SK-N-SH treated with all-trans-retinoic acid at 6 μM for 48 hours (cell line): Measurements from ENCODE around the gene PRDM15.

Source experiments
- ATAC-seq: fragments of 200-7000 bp; cut with Tn5 transposase; 3 replicates; pipeline ENCODE4 v1.9.1; 2020; ENCODE audit warnings: mild to moderate bottlenecking, moderate library complexity
- BACH2 ChIP-seq: fragments of 250-450 bp; sonication (Bioruptor Pico); IDR thresholded peaks from 2 replicates; pipeline ENCODE4 v1.9.0; 2021; ENCODE audit warnings: mild to moderate bottlenecking, borderline replicate concordance
- CREB5 ChIP-seq: fragments of 250-450 bp; sonication (Bioruptor Pico); IDR thresholded peaks from 2 replicates; pipeline ENCODE4 v1.5.1; 2020; ENCODE audit warnings: low read depth, mild to moderate bottlenecking, moderate library complexity
- CSRNP3 ChIP-seq: fragments of 250-450 bp; sonication (Bioruptor Pico); IDR thresholded peaks from 2 replicates; pipeline ENCODE4 v1.5.1; 2021; ENCODE audit warnings: mild to moderate bottlenecking, moderate library complexity
- ESRRG ChIP-seq: fragments of 250-450 bp; sonication (Bioruptor Pico); IDR thresholded peaks from 2 replicates; pipeline ENCODE4 v1.6.1; 2021; ENCODE audit warnings: mild to moderate bottlenecking
- GLIS3 ChIP-seq: fragments of 250-450 bp; sonication (Bioruptor Pico); IDR thresholded peaks from 2 replicates; pipeline ENCODE4 v1.5.0; 2020; ENCODE audit warnings: mild to moderate bottlenecking, moderate library complexity
- ISL1 ChIP-seq: fragments of 250-450 bp; sonication (Bioruptor Pico); IDR thresholded peaks from 2 replicates; pipeline ENCODE4 v2.1.2; 2022; ENCODE audit warnings: mild to moderate bottlenecking, moderate library complexity
- OSR1 ChIP-seq: fragments of 250-450 bp; sonication (Bioruptor Pico); IDR thresholded peaks from 2 replicates; pipeline ENCODE4 v1.8.0; 2022; ENCODE audit warnings: moderate library complexity, mild to moderate bottlenecking, inconsistent platforms
- PATZ1 ChIP-seq: fragments of 250-450 bp; sonication (Bioruptor Pico); IDR thresholded peaks from 2 replicates; pipeline ENCODE4 v1.8.0; 2020; ENCODE audit warnings: mild to moderate bottlenecking, moderate library complexity, borderline replicate concordance
- POU6F1 ChIP-seq: fragments of 250-450 bp; sonication (Bioruptor Pico); IDR thresholded peaks from 2 replicates; pipeline ENCODE4 v1.8.0; 2021; ENCODE audit warnings: low read depth, mild to moderate bottlenecking, moderate library complexity, borderline replicate concordance
- PPARA ChIP-seq: fragments of 250-450 bp; sonication (Bioruptor Pico); IDR thresholded peaks from 2 replicates; pipeline ENCODE4 v1.5.0; 2020; ENCODE audit warnings: mild to moderate bottlenecking, borderline replicate concordance
- RARB ChIP-seq: fragments of 250-450 bp; sonication (Bioruptor Pico); IDR thresholded peaks from 2 replicates; pipeline ENCODE4 v1.8.0; 2021; ENCODE audit warnings: mild to moderate bottlenecking, moderate library complexity
- TCF4 ChIP-seq: fragments of 250-450 bp; sonication (Bioruptor Pico); IDR thresholded peaks from 2 replicates; pipeline ENCODE4 v1.8.0; 2021; ENCODE audit warnings: mild to moderate bottlenecking, moderate library complexity, borderline replicate concordance
- TOX ChIP-seq: fragments of 250-450 bp; sonication (Bioruptor Pico); IDR thresholded peaks from 2 replicates; pipeline ENCODE4 v1.8.0; 2021; ENCODE audit warnings: mild to moderate bottlenecking, moderate library complexity, borderline replicate concordance
- ZC3H10 ChIP-seq: fragments of 250-450 bp; sonication (Bioruptor Pico); IDR thresholded peaks from 2 replicates; pipeline ENCODE4 v1.5.1; 2021; ENCODE audit warnings: mild to moderate bottlenecking, moderate library complexity
- ZFP3 ChIP-seq: fragments of 250-450 bp; sonication (Bioruptor Pico); IDR thresholded peaks from 2 replicates; pipeline ENCODE4 v1.5.0; 2020; ENCODE audit warnings: mild to moderate bottlenecking, moderate library complexity
- ZFP30 ChIP-seq: fragments of 450-650 bp; formaldehyde crosslinking; IDR thresholded peaks from 2 replicates; pipeline ENCODE4 v1.5.0; 2022; ENCODE audit warnings: mild to moderate bottlenecking, moderate library complexity
- ZNF565 ChIP-seq: fragments of 450-650 bp; formaldehyde crosslinking; conservative IDR thresholded peaks from 2 replicates; pipeline ENCODE4 v1.5.0; 2020; ENCODE audit warnings: low read depth, mild to moderate bottlenecking, moderate library complexity
- ZNF8 ChIP-seq: fragments of 450-650 bp; formaldehyde crosslinking; IDR thresholded peaks from 2 replicates; pipeline ENCODE4 v1.5.0; 2020; ENCODE audit warnings: mild to moderate bottlenecking, moderate library complexity
- TF ChIP-seq, protein P1 (sequence below): fragments of 250-450 bp; sonication (Bioruptor Pico); IDR thresholded peaks from 2 replicates; pipeline ENCODE4 v1.5.0; 2020; ENCODE audit warnings: mild to moderate bottlenecking, moderate library complexity

PRDM15 gene

GRCh38 chr21:41917531-41917930 lies 38.4 kb upstream of the PRDM15 start:
- no peak for ATAC-seq
- TF ChIP-seq ZFP3 (CRISPR knock-in tag) (no peak), ZNF565 (CRISPR knock-in tag) (no peak), TOX (CRISPR knock-in tag) (no peak), ZNF8 (no peak), ESRRG (CRISPR knock-in tag) (no peak), GLIS3 (CRISPR knock-in tag) (no peak), ZFP30 (no peak), PPARA (CRISPR knock-in tag) (no peak), CREB5 (CRISPR knock-in tag) (no peak), CSRNP3 (no peak), RARB (CRISPR knock-in tag) (no peak), ISL1 (CRISPR knock-in tag) (no peak), OSR1 (CRISPR knock-in tag) (no peak)

DNA sequence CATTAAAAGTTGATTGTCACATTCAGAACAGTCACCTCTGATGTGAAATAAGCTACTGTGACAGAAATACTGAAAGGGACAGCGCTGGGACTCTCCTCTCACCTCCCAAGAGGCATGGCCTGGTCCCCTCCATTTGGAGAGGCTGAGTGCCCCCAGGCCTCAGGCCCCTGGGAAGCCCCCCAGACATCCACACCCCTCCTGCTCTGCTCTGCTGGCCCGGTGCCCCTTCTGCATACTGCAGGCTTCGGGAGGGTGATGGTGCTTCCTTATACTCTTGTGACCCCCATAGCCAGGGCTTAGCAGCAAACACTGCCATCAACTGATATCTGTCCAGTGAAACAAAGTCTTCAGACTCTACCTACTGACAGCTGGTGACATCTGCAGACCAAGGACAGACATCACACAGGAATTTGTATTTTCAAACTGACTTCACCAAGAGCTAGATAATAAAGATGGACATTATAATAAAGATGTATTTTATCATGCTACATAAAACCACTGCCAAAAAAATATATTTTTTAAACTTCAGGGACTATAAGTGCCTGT lies 37.8 kb upstream of the PRDM15 start:
- TF ChIP-seq ESRRG (CRISPR knock-in tag) (no peak), OSR1 (CRISPR knock-in tag) (no peak), ZFP30 (no peak), PATZ1 (no peak), CREB5 (CRISPR knock-in tag) (no peak), CSRNP3 (no peak), POU6F1 (no peak), TCF4 (CRISPR knock-in tag) (no peak), ZC3H10 (CRISPR knock-in tag) (no peak), BACH2 (CRISPR knock-in tag) (no peak), ISL1 (CRISPR knock-in tag) (no peak), ZNF565 (CRISPR knock-in tag) (no peak), TOX (CRISPR knock-in tag) (no peak)
- no peak for ATAC-seq

DNA sequence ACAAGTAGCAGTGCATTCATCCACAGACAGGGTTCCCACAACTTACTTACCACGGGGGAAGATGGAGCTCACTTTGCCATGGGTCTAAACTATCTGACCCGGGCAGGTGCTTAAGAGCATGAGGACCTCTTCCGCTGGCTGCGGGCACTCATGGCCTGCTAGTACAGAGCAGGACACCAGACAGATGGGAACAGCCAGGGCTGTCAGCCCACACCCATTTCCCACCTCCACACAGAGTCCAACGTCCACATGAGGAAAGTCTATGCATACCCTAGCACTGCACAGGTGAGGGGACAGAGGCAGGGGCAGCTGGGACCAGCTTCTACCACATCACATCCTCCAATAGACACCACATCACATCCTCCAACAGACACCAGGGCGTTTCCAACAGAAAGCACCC lies 35.8 kb upstream of the PRDM15 start:
- TF ChIP-seq CSRNP3: no peak
- no peak for TF ChIP-seq ZFP3 (CRISPR knock-in tag)
- no peak for TF ChIP-seq ZC3H10 (CRISPR knock-in tag)
- TF ChIP-seq, protein P1, sequence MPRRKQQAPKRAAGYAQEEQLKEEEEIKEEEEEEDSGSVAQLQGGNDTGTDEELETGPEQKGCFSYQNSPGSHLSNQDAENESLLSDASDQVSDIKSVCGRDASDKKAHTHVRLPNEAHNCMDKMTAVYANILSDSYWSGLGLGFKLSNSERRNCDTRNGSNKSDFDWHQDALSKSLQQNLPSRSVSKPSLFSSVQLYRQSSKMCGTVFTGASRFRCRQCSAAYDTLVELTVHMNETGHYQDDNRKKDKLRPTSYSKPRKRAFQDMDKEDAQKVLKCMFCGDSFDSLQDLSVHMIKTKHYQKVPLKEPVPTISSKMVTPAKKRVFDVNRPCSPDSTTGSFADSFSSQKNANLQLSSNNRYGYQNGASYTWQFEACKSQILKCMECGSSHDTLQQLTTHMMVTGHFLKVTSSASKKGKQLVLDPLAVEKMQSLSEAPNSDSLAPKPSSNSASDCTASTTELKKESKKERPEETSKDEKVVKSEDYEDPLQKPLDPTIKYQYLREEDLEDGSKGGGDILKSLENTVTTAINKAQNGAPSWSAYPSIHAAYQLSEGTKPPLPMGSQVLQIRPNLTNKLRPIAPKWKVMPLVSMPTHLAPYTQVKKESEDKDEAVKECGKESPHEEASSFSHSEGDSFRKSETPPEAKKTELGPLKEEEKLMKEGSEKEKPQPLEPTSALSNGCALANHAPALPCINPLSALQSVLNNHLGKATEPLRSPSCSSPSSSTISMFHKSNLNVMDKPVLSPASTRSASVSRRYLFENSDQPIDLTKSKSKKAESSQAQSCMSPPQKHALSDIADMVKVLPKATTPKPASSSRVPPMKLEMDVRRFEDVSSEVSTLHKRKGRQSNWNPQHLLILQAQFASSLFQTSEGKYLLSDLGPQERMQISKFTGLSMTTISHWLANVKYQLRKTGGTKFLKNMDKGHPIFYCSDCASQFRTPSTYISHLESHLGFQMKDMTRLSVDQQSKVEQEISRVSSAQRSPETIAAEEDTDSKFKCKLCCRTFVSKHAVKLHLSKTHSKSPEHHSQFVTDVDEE (CRISPR knock-in tag): no peak
- no peak for TF ChIP-seq ESRRG (CRISPR knock-in tag)
- TF ChIP-seq ZFP30: no peak
- ATAC-seq: no peak
